ENCODE results near the gene CCR4. TPM values are rescaled to one million over a fixed set of nuclear protein-coding genes. Genes with fewer than 3 reads are reported as not detected.
"Not testable (repeated sequence)": the region's sequence is repeated elsewhere in the genome, so short reads cannot be mapped to it uniquely, and the experiment has no call there.

CCR4 gene
- total RNA-seq, 1 donor = under 0.01 TPM

- no peak for TF ChIP-seq CTCF (IDR thresholded peaks at IDR 0.05; ENCODE audit: insufficient read depth, low read length)
- DNase-seq (ENCODE audit: low read depth) = no peak
- no peak overlapping the region for H3K4me3 ChIP-seq (ENCODE audit: low read depth, low read length)
These were observed 9.8 kb downstream of the CCR4 start for GRCh38 chr3:32961189-32961715.

GRCh38 chr3:32963871-32964270 is 12.4 kb downstream of the CCR4 start:
- DNase-seq (ENCODE audit: low read depth) = no peak
- TF ChIP-seq CTCF (IDR thresholded peaks at IDR 0.05; ENCODE audit: insufficient read depth, low read length) = no peak
- no peak overlapping the region for H3K4me3 ChIP-seq (ENCODE audit: low read depth, low read length)

GRCh38 chr3:32964781-32965180 is 13.3 kb downstream of the CCR4 start:
- not testable (repeated sequence) for DNase-seq (ENCODE audit: low read depth)

GRCh38 chr3:32965617-32966213 is 14.3 kb downstream of the CCR4 start:
- not testable (repeated sequence) for H3K4me3 ChIP-seq (ENCODE audit: low read depth, low read length); DNase-seq (ENCODE audit: low read depth)

More at GRCh38 chr3:32964781-32965180, 13.3 kb downstream of the CCR4 start:
- not testable (repeated sequence) for H3K4me3 ChIP-seq (ENCODE audit: low read depth, low read length)

- H3K4me3 ChIP-seq (ENCODE audit: low read depth, low read length); DNase-seq (ENCODE audit: low read depth): not testable (repeated sequence)
These were observed 15.2 kb downstream of the CCR4 start for GRCh38 chr3:32966627-32967026.

- no peak overlapping the region for H3K4me3 ChIP-seq (ENCODE audit: low read depth, low read length)
- no peak for TF ChIP-seq CTCF (IDR thresholded peaks at IDR 0.05; ENCODE audit: insufficient read depth, low read length)
- DNase-seq (ENCODE audit: low read depth) = no peak
These were observed 16.9 kb downstream of the CCR4 start for GRCh38 chr3:32968166-32968919.

- TF ChIP-seq CTCF (IDR thresholded peaks at IDR 0.05; ENCODE audit: insufficient read depth, low read length) = no peak
- H3K4me3 ChIP-seq (ENCODE audit: low read depth, low read length) = no peak overlapping the region
- DNase-seq (ENCODE audit: low read depth) = no peak
These were observed 17.5 kb downstream of the CCR4 start for GRCh38 chr3:32968920-32969389.

GRCh38 chr3:32969656-32970055 is 18.2 kb downstream of the CCR4 start:
- no peak for DNase-seq (ENCODE audit: low read depth)
- no peak overlapping the region for H3K4me3 ChIP-seq (ENCODE audit: low read depth, low read length)
- TF ChIP-seq CTCF (IDR thresholded peaks at IDR 0.05; ENCODE audit: insufficient read depth, low read length) = no peak

- H3K4me3 ChIP-seq (ENCODE audit: low read depth, low read length); DNase-seq (ENCODE audit: low read depth): not testable (repeated sequence)
These were observed 19.8 kb downstream of the CCR4 start for GRCh38 chr3:32971291-32971690.

Data from fibroblast of the aortic adventitia (primary cell).